Neural progenitor cell (in vitro differentiated cells): ENCODE data around the gene ATF6B. TPM values are rescaled to one million over a fixed set of nuclear protein-coding genes. Genes with fewer than 3 reads are reported as not detected.

Source experiments
- DNase-seq: peaks from one replicate; pipeline ENCODE4 v3.0.0-alpha.2; 2016; ENCODE audit warnings: low spot score
- H2AFZ ChIP-seq: fragments of 200-600 bp; sonication (generic); replicated peaks from 2 replicates; pipeline ENCODE4 v1.6.1; 2016; ENCODE audit warnings: antibody characterized with exemption
- H3F3A ChIP-seq: fragments of 200-600 bp; sonication (generic); 2 replicates; pipeline ENCODE4 v1.6.1; 2016; ENCODE audit warnings: antibody characterized with exemption, low read depth
- H3K27ac ChIP-seq: fragments of 200-600 bp; sonication (generic); 2 replicates; pipeline ENCODE4 v1.5.1; 2016; ENCODE audit warnings: mild to moderate bottlenecking
- H3K27me3 ChIP-seq: fragments of 200-600 bp; sonication (generic); 2 replicates; pipeline ENCODE4 v1.6.1; 2016; ENCODE audit warnings: mild to moderate bottlenecking, moderate library complexity
- H3K36me3 ChIP-seq: fragments of 200-600 bp; sonication (generic); 2 replicates; pipeline ENCODE4 v1.5.1; 2016
- H3K4me1 ChIP-seq: fragments of 200-600 bp; sonication (generic); 2 replicates; pipeline ENCODE4 v1.6.1; 2016; ENCODE audit warnings: mixed run types
- H3K4me2 ChIP-seq: fragments of 200-600 bp; sonication (generic); 2 replicates; pipeline ENCODE4 v1.6.1; 2016
- H3K4me3 ChIP-seq: fragments of 200-600 bp; sonication (generic); 2 replicates; pipeline ENCODE4 v1.5.1; 2016
- H3K79me2 ChIP-seq: fragments of 200-600 bp; sonication (generic); 2 replicates; pipeline ENCODE4 v1.6.1; 2016; ENCODE audit warnings: low read depth
- H3K9ac ChIP-seq: fragments of 200-600 bp; sonication (generic); 2 replicates; pipeline ENCODE4 v1.6.1; 2016
- H3K9me3 ChIP-seq: fragments of 200-600 bp; sonication (generic); 2 replicates; pipeline ENCODE4 v1.5.1; 2016; ENCODE audit warnings: low read depth
- H4K20me1 ChIP-seq: fragments of 200-600 bp; sonication (generic); 2 replicates; pipeline ENCODE4 v1.6.1; 2016; ENCODE audit warnings: low read depth
- H3K27ac Mint-ChIP-seq: 3 replicates; pipeline ENCODE4 v1.8.0; 2021; ENCODE audit warnings: mixed read lengths
- H3K27me3 Mint-ChIP-seq: 2 replicates; pipeline ENCODE4 v1.8.0; 2022; ENCODE audit warnings: low read depth, mild to moderate bottlenecking, inconsistent platforms, moderate library complexity, mixed read lengths; ENCODE audit not compliant: insufficient read depth
- H3K36me3 Mint-ChIP-seq: 3 replicates; pipeline ENCODE4 v1.8.0; 2021; ENCODE audit warnings: mixed read lengths
- H3K4me1 Mint-ChIP-seq: 3 replicates; pipeline ENCODE4 v1.8.0; 2021; ENCODE audit warnings: mixed read lengths
- H3K4me3 Mint-ChIP-seq: 3 replicates; pipeline ENCODE4 v1.8.0; 2021; ENCODE audit warnings: mild to moderate bottlenecking, moderate library complexity, mixed read lengths
- H3K9me3 Mint-ChIP-seq: 3 replicates; pipeline ENCODE4 v1.8.0; 2020; ENCODE audit warnings: mixed read lengths
- CTCF ChIP-seq: fragments of 200-600 bp; sonication (generic); IDR thresholded peaks from 2 replicates; pipeline ENCODE4 v1.5.1; 2017; ENCODE audit warnings: antibody characterized with exemption, mild to moderate bottlenecking
- EZH2 ChIP-seq: fragments of 200-600 bp; sonication (generic); IDR thresholded peaks from 2 replicates; pipeline ENCODE4 v1.6.1; 2017; ENCODE audit warnings: antibody characterized with exemption, mild to moderate bottlenecking, moderate library complexity
- EZH2phosphoT487 ChIP-seq: fragments of 200-600 bp; sonication (generic); IDR thresholded peaks from 2 replicates; pipeline ENCODE4 v1.6.1; 2017; ENCODE audit warnings: antibody characterized with exemption
- total RNA-seq: library from RNA; depleted of rRNA; stranded (reverse); fragments of >200 nt; gene quantifications from 2 replicates; pipeline ENCODE4 v1.2.3, GENCODE V29; 2015; ENCODE audit warnings: low replicate concordance

The ATF6B gene
- total RNA-seq, 1 donor from 2014 or later, result 19.4 TPM

GRCh38 chr6:32168807-32169591, 41.0 kb upstream of the ATF6B start:
- no peak overlapping the region for H3K27ac Mint-ChIP-seq
- no peaks in the 10 kb centered on the region for H3K9me3 Mint-ChIP-seq
- H3K4me1 Mint-ChIP-seq, result peaks cover 16% of the 10 kb centered on the region
- peaks cover 22% of the 10 kb centered on the region for H3K4me1 ChIP-seq
- H4K20me1 ChIP-seq, result peaks cover 22% of the 10 kb centered on the region
- no peak overlapping the region for H3K9ac ChIP-seq
- H3K36me3 Mint-ChIP-seq, result peaks cover 36% of the 10 kb centered on the region
- H3K27ac ChIP-seq, result peak overlapping the region; percentile 47
- no peaks in the 10 kb centered on the region for H3K9me3 ChIP-seq
- no peak overlapping the region for H3K4me3 Mint-ChIP-seq
- TF ChIP-seq CTCF, result no peak
- DNase-seq, result no peak
- no peak overlapping the region for H2AFZ ChIP-seq
- peaks cover 2% of the 10 kb centered on the region for H3K27me3 Mint-ChIP-seq
- H3K27me3 ChIP-seq, result no peaks in the 10 kb centered on the region
- peaks cover 25% of the 10 kb centered on the region for H3K79me2 ChIP-seq
- H3K36me3 ChIP-seq, result no peaks in the 10 kb centered on the region
- H3K4me2 ChIP-seq, result no peak overlapping the region
- H3F3A ChIP-seq, result peaks cover 44% of the 10 kb centered on the region
- no peak overlapping the region for H3K4me3 ChIP-seq

- Histone ChIP-seq H3K27me3 (no peaks in the 10 kb centered on the region), H3K4me2 (peak overlapping the region; percentile 7), H2AFZ (no peak overlapping the region), H4K20me1 (peaks cover 16% of the 10 kb centered on the region), H3K36me3 (no peaks in the 10 kb centered on the region), H3K27ac (peak overlapping the region; percentile 59), H3K9me3 (no peaks in the 10 kb centered on the region), H3K79me2 (peaks cover 19% of the 10 kb centered on the region), H3F3A (peaks cover 50% of the 10 kb centered on the region), H3K4me1 (peaks cover 29% of the 10 kb centered on the region), H3K4me3 (peak overlapping the region; percentile 17), H3K9ac (no peak overlapping the region)
- H3K4me1 Mint-ChIP-seq, result peaks cover 10% of the 10 kb centered on the region
- peaks cover 36% of the 10 kb centered on the region for H3K36me3 Mint-ChIP-seq
- H3K27me3 Mint-ChIP-seq, result peaks cover 3% of the 10 kb centered on the region
- TF ChIP-seq CTCF, result no peak
- TF ChIP-seq EZH2phosphoT487, result no peak
- no peak for TF ChIP-seq EZH2
- H3K9me3 Mint-ChIP-seq, result no peaks in the 10 kb centered on the region
- no peak for DNase-seq
- H3K4me3 Mint-ChIP-seq, result no peak overlapping the region
- no peak overlapping the region for H3K27ac Mint-ChIP-seq
These were observed 40.3 kb upstream of the ATF6B start for GRCh38 chr6:32168350-32168749.

- peak; percentile 72 for DNase-seq
- Histone ChIP-seq H3K27ac (peak overlapping the region; percentile 59), H3K9me3 (no peaks in the 10 kb centered on the region), H3K4me3 (peak overlapping the region; percentile 17), H2AFZ (no peak overlapping the region), H3K36me3 (no peaks in the 10 kb centered on the region), H4K20me1 (peaks cover 10% of the 10 kb centered on the region), H3K79me2 (peaks cover 13% of the 10 kb centered on the region), H3K27me3 (no peaks in the 10 kb centered on the region), H3K4me1 (peaks cover 30% of the 10 kb centered on the region), H3F3A (peaks cover 50% of the 10 kb centered on the region), H3K9ac (no peak overlapping the region), H3K4me2 (peak overlapping the region; percentile 7)
- Mint-ChIP-seq H3K27me3 (peaks cover 3% of the 10 kb centered on the region), H3K27ac (peak overlapping the region; percentile 27), H3K9me3 (no peaks in the 10 kb centered on the region), H3K36me3 (peaks cover 40% of the 10 kb centered on the region), H3K4me1 (peaks cover 9% of the 10 kb centered on the region), H3K4me3 (no peak overlapping the region)
- TF ChIP-seq EZH2phosphoT487 (no peak), CTCF (no peak), EZH2 (no peak)
These were observed 39.8 kb upstream of the ATF6B start for GRCh38 chr6:32167761-32168262.
